GM12892 (cell line): ENCODE data around the gene SMIM45.
A peak's percentile ranks its signal among the peaks of the same experiment; 100 is the strongest.

Source experiments
- DNase-seq: peaks from one replicate; pipeline ENCODE4 v3.0.0; 2011; ENCODE audit not compliant: insufficient read length
- FAIRE-seq: peaks from 2 replicates; lab custom pipeline; 2011; peaks lifted over from hg19 to GRCh38; lab: Jason Lieb, UNC
- POLR2A ChIP-seq: IDR thresholded peaks from 2 replicates; pipeline ENCODE4 v1.6.1; 2011; ENCODE audit warnings: low read depth, low read length, control low read depth
- POLR2AphosphoS5 ChIP-seq: IDR thresholded peaks from 2 replicates; pipeline ENCODE4 v1.6.1; 2011; ENCODE audit warnings: low read depth, low read length, control low read depth
- TAF1 ChIP-seq: IDR thresholded peaks from 2 replicates; pipeline ENCODE4 v1.6.1; 2011; ENCODE audit warnings: low read depth, mild to moderate bottlenecking, control low read depth, low read length, borderline replicate concordance

Gene SMIM45

DNA sequence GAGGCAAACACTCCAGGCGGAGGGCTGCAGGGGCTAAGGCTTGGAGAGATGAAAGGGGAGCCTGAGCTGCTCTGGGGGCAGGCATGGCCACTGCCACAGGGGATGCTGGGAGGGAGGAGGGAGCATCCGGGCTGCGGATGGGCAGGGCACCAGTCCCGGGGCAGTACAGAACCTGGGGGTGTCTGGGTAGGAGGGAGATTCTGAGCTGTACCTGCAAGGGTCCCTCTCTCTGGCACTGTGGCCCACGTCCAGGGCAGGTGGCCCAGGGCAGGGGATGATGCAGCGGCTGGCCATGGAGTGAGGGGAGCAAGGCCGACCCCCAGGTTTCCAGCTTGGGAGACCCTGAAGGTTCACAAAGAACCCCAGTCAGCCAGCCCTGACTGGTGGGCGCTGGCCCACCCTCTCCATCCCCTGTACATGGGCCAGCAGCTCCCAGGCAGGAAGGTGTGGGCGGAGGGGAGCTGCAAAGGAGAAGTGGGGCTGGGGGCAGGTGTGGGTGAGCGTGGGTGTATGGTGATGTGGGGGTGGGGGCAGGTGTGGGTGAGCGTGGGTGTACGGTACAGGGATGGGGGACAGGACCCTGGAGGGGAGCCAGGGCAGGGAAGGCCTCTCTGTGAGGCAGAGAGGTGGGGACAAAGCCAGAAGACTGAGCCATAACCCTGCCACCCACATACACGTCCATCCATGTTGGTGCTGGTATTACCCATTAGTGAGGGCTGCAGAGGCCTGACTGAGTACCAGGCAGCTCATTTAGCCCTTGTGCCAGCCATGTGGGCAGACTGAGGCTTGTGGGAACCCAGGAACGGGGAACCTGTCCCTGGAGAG is 23.1 kb upstream of the SMIM45 start:
- TF ChIP-seq POLR2A (no peak; the same call in 1 of the 2 replicates), POLR2AphosphoS5 (peak; percentile 35; the same call in 1 of the 2 replicates)
- FAIRE-seq = peak; percentile 90
- no peak for DNase-seq

DNA sequence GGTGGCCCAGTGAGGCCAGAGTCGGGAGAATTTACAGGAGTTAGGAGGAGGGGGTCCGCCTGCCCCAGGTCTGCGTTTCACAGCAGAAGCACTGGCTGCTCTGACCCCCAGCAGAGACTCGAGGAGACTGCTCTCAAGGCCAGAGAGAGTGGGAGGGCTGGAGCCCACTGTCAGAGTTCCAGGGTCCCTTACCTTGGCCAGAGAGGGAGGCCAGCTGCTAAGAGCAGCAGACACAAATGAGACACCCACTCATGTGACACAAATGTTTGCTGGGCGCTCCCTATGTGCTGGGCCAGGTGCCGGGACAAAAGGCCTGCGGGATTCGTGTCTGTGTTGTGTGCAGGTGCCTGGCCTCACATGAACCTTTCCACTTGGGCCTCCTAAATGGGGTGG is 22.5 kb upstream of the SMIM45 start:
- TF ChIP-seq POLR2A (no peak), TAF1 (no peak), POLR2AphosphoS5 (no peak; the same call in 1 of the 2 replicates)
- FAIRE-seq = peak; percentile 65
- DNase-seq = no peak

DNA sequence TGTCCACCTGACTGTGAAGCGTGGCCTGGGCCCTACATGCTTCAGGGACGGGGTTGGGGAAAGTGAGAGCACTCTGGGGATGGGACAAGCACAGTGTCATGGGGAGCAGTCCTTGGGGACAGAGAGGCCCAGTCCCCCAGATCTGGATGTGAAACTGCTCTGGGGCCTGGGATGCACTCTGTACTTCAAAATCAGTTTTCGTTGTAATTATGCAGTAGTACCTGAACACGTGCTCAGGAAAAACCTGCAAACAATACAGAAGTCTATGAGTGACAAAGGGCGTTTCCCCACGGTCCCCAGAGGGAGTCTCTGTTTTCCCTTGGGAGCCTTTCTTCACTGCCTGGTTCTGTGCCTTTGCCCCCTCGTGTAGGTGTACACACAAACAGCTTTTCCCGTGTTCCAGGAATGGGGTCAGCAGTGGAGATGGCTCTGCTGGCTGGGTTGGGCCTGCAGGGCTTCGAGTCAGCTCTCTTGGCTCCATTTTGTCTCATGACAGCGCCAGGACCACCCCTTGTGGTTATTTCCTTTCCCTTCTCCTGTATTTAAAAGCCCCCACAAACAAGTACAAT is 20.2 kb upstream of the SMIM45 start:
- peak; percentile 95 for FAIRE-seq
- DNase-seq = no peak

DNA sequence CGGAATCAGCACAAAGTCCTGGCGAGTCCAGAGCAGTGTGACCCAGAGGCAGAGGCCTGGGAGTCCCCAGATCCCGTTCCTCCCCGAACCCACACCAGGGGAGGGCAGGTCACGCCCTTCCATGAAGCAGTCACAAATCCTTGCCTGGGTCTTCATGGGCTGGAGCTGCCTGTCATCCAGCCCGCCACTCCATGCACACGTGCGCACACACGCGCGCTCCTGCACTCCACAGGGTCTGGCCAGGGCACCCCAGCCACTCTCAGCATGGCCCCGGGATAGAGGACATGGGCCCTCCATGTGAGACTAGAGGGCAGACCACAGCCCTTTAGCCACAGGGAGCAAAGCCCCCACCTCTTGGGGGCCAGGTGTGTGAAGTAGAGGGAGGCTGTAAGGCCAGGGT is 19.6 kb upstream of the SMIM45 start:
- TF ChIP-seq POLR2A (no peak), POLR2AphosphoS5 (no peak)
- no peak for DNase-seq
- peak; percentile 40 for FAIRE-seq

More for the DNA sequence above, 20.2 kb upstream of the SMIM45 start:
- no peak; the same call in none of the 2 replicates for TF ChIP-seq POLR2A
- TF ChIP-seq POLR2AphosphoS5 = no peak
- no peak for TF ChIP-seq TAF1

DNA sequence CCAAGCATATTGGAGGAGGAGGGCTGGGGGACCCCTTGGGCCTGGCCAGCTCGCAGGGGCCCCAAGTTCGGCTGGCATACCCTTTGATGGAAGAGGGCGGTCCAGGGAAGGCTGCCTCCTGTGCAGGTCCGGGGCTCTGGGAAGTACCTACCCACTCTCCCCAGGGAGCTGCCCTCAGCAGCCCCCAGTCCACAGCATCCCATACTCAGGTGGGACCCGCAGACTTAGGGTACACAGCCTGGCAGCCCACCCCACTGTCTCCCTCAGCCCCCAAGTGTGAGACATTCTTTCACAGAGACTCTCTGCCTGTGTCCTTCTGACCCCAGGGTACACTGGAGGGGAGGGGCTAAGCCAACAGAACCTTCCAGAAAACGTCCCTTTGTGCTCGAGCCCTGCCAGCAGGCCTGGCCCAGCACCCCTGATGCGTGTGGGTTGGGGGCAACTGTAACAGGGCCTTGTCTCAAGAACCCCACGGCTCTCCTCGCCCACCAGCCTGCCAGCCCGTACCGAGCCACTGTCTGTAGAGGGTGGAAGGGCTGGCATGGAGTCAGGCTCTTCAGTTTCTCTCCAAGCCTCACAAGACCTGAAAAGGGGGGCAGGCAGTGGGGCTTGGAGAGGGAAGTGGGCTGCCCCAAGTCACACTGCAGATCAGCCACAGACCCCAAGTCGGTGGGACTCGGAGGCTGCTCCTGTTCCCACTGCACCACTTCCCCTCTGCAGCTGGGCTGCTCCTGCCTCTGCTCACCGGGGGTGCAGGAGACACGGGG is 18.4 kb upstream of the SMIM45 start:
- no peak for DNase-seq
- no peak for TF ChIP-seq POLR2AphosphoS5
- TF ChIP-seq TAF1 = no peak
- TF ChIP-seq POLR2A = no peak
- FAIRE-seq = peak; percentile 68

DNA sequence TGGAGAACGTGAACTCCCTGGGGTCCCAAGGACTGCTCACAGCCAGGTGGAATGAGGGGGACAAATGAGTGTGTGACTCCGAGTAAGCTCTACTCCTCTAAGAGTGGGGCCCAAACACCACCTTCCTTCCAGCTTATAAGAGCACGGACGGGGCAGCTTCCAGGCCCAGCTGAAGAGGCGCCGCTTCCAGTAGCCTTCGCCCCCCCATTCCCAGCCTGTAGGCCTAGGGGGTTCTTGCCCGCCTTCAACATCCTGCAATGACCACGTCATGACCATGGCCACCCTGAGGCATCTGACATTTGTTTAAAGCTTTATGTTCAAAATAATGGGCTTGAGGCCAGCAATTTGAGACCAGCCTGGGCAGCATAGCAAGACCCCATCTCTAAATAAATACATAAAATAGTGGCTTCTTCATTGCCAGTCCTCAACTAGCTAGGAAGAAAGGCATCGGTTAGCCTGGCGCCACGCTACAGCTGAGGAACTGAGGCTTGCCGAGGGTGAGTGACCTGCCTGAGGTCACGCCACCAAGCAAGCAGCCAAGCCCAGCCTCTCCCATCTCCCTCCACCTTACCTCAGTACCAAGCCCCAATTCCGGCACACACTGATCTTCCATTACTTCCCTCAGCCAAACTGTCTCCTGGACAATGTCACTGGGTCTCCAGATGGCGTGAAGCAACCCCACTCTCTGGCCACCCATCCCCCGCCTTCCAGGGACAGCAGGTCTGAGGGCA is 17.5 kb upstream of the SMIM45 start:
- DNase-seq (no peak), FAIRE-seq (peak; percentile 53)
- no peak for TF ChIP-seq TAF1
- TF ChIP-seq POLR2AphosphoS5 = no peak; the same call in 1 of the 2 replicates
- peak; percentile 18; the same call in 1 of the 2 replicates for TF ChIP-seq POLR2A

DNA sequence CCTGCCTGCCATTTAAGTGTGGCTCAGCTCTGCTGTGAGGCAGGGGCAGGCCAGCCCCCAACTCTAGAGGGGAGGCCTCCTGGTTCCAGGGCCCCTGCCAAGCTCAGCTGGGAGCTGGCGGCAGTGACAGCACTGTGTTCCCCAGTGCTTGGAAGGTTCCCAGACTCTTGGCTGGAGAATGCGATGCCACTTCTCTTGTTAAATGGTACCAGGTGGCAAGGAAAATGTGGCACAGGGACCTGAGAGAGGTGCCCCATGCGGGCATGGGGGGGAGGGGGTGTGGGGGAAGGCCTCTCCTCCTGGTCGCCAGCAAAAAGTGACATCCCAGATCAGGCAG is 17.0 kb upstream of the SMIM45 start:
- TF ChIP-seq POLR2A (no peak), TAF1 (no peak), POLR2AphosphoS5 (no peak)
- FAIRE-seq (peak; percentile 87), DNase-seq (no peak)

DNA sequence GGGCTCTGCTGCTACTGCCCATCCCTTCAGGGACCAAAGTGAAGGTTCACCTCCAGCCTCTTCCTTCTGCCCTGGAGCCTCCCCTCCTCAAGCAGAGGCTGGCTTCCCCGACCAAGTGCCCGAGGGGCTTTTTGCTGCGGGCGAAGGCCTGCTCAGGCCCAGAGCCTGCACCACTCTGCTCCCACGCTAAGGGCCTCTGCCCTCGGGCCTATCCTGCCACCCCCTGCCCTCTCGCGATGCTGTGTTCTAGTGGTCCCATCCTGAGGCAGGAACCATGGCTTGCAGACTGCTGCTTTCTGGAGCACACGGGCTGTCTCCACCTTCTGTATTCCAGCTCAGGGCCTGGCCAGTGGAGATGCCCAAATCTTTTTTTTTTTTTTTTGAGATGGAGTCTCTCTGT is 16.4 kb upstream of the SMIM45 start:
- peak; percentile 54 for FAIRE-seq
- DNase-seq = no peak
- TF ChIP-seq POLR2A = peak; percentile 58; the same call in 1 of the 2 replicates
- no peak for TF ChIP-seq TAF1
- no peak for TF ChIP-seq POLR2AphosphoS5

DNA sequence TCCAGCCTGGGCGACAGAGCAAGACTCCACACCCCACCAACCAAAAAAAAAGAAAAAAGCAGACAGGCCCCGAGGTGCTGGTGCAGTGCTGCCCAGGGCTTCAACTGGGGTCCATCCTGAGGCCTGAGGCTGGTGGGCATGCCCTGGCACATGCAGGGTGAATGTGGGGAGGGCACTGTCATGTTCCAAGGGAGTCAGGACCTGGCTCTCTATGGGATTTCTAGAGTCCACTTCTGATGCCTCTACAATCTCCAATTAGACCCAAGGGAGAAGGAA is 15.1 kb upstream of the SMIM45 start:
- no peak for FAIRE-seq
- DNase-seq = no peak
- TF ChIP-seq POLR2AphosphoS5 (no peak), POLR2A (no peak), TAF1 (no peak)

DNA sequence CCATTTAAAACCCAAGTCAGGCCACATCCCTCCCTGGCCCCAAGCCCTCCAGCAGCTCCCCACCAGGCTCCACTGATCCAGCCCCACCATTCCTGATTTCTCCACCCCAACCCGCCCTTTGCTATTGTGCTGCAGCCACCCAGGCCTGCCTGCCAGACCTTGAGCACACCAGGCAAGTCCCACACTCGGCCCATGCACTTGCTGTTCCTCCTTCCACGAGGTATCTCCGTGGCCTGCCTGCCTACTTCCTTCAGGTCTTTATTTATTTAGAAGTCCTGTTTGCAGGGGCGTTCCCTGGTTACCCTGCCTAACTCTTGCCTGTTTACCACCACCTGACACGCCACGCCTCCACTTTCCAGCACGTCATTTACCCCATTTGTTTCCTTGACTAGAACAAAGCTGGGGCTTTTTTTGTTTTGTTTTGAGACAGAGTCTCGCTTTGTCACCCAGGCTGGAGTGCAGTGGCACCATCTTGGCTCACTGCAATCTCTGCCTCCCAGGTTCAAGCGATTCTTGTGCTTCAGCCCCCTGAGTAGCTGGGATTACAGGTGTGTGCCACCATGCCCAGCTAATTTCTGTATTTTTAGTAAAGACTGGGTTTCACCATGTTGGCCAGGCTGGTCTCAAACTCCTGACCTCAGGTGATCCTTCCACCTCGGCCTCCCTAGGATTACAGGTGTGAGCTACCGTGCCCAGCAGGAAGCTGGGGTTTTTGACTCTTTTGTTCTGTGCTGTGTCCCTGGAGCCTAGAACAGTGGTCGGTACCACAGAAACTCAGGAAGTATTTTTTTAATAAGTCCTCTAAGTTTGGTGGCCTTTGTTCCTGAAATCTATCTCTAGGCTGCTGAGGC is 11.7 kb upstream of the SMIM45 start:
- FAIRE-seq (peak; percentile 97), DNase-seq (peak; percentile 73)
- TF ChIP-seq POLR2AphosphoS5 = peak; percentile 95
- TF ChIP-seq POLR2A = peak; percentile 95
- TF ChIP-seq TAF1 = peak; percentile 64; the same call in 1 of the 2 replicates
